GM18907 (cell line): ENCODE data around the gene ATP2A3.

Experiments used
- ATAC-seq: cut with Tn5 transposase; IDR thresholded peaks from one replicate; pipeline ENCODE4 v1.9.1; 2021; ENCODE audit warnings: mild to moderate bottlenecking, moderate library complexity; ENCODE audit not compliant: unreplicated experiment

ATP2A3 gene

DNA sequence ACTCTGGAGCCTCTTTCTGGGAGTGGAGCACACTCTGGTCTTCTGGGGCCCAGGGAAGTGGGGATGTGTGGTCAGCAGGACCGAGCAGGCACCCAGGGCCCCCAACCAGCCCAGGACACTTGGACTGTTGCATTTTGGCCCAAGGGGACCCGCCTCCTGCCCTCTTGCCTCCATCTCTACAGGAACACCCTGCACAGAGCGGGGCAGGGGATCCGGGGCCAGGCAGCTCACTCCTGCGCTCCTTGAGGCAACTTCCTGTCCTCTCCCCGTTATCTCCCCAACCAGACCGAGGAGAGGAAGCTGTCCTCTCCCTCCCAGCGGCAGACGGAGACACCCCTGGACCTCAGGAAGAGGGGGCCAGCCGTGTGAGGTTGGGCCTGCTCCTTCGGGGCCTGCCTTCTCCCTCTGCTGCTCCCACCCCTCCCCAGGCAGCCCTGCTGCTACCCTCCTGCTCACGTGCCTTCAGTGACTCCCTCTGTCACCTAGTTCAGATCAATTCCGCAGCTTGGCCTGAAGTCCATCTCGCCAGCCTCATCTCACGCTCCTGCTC is 10.0 kb upstream of the ATP2A3 start:
- no peak for ATAC-seq

- ATAC-seq: no peak
Observed at GRCh38 chr17:3973495-3974137, 9.4 kb upstream of the ATP2A3 start.

GRCh38 chr17:3972931-3973330 is 8.7 kb upstream of the ATP2A3 start:
- ATAC-seq: no peak

DNA sequence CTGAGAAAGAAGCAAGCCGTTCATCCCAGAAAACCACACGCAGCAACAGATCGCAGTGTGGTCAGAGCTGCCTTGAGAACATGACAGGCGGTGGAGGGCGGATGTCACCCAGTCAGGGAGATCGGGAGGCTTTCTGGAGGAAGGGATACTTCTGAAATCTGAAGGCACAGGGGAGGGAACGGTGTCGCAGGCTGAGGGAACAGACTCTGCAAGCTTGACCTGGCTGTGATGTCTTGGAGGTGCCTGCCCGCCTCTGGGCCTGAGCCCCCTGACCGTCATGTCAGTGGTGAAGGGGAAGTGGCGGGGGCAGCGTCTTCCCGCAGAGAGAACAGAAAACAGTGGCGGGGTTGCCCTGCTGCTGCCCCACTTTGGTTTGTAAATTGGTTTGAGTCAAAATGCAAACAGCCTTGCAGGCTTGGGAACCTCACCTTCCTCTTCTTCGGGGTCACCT is 8.1 kb upstream of the ATP2A3 start:
- no peak for ATAC-seq

DNA sequence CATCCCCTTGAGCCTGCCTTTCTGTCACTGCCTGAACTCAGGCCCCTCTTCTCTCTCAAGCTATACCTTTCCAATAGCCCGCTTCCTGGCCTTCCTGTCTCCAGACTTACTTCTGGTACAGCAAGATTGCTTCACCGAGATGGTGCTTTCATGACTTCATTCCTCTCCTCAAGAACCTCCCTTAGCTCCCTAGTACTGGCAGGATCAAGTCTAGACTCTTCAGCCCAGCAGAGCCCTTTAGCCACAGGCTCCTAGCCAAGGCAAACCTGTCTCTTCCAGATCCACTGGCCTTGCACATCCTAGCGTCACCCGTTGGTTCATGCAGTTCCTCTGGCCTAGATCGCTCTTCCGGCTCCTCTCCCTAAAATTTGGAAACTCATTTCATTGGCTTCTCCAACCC is 6.4 kb upstream of the ATP2A3 start:
- no peak for ATAC-seq

- ATAC-seq: no peak
Observed at GRCh38 chr17:3969963-3970362, 5.7 kb upstream of the ATP2A3 start.

- no peak for ATAC-seq
Observed at GRCh38 chr17:3968886-3969524, 4.8 kb upstream of the ATP2A3 start.

DNA sequence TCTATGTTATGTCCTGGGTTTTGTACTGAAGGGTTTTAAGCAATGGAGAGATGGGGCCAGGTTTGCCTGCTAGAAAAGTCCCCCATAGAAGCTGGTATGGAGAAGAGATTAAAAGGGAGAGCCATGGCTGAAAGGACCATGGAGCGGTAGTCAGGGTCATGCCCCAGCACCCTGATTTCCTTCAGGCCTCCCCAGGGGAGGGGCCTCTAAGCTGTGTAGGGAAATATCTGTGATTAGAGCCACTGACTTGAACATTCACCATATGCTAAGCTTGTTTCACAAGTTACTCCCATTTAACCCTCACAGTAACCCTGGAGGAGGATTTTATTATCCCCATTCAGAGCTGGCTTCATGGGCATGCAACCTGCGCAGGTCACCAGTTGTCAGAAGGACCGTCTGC is 3.8 kb upstream of the ATP2A3 start:
- ATAC-seq: no peak

- no peak for ATAC-seq
Observed at GRCh38 chr17:3966720-3967363, 2.6 kb upstream of the ATP2A3 start.

DNA sequence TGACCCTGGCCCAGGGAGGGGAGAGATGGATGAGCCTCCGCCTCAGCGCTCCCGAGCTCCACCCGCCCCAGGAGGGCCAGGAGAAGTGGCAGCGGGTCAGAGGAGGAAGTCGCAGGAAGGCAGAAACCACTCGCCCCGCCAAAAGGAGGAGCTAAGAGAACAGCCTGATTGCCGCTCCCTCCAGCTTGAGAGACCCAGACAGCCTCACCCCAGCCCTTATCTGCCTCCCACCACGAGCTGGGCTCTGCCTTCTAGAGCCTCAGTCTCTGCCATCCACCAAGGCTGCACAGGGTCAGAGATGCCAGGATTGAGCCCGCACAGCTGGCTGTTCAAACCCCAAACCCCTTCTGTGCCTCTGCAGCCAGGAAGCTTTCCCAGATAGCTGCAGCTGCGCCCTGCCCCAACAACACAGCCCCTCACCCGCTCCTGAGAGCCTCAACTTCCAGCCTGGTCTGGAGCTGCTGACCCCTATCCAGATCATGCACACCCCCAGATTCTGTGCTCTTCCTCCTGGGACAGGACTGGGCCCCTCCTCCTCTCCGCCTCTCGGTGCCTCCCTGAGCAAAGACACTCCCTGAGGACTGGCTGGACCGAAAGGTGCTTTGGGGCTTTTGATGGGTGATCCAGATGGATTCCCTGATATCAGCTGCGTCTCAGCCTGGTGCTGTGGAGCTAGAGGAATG is 1.0 kb upstream of the ATP2A3 start:
- ATAC-seq: no peak

- ATAC-seq: peak; percentile 25
Observed at GRCh38 chr17:3963237-3964201, 718 bp downstream of the ATP2A3 start.

DNA sequence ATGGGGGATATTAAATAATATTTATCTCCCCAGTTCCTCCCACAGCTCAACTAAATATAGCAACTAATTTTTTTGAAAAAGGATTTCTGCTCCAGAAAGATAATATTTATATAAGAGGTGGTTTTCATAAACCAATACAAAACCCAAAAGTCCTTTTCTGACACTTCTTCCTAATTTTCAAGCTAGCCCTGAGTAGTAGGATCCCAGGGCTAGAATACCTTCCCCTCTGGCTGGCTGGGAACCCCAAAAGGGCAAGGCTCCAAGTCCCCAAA is 1.3 kb downstream of the ATP2A3 start:
- ATAC-seq: no peak

- ATAC-seq: no peak
Observed at GRCh38 chr17:3962217-3962964, 1.8 kb downstream of the ATP2A3 start.

GRCh38 chr17:3961564-3962047 is 2.6 kb downstream of the ATP2A3 start:
- peak; percentile 31 for ATAC-seq

DNA sequence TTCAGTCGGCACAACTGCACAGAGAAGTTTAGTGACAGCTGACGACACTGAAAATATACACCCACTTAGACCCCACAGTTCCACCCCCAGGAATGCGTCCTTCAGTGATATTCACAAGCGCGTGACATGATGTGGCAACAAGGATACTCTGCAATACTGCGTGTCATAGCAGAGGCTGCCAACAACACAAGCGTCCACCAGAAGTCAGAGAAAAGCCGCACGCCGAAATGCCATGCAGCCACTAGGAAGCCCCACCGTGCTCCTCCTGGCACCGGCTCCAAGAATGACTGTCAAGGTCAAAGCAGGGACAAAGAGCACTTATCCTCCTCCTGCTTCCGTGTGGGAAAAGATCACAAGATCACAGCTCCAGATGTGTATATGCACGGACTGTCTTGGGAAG is 3.5 kb downstream of the ATP2A3 start:
- no peak for ATAC-seq

DNA sequence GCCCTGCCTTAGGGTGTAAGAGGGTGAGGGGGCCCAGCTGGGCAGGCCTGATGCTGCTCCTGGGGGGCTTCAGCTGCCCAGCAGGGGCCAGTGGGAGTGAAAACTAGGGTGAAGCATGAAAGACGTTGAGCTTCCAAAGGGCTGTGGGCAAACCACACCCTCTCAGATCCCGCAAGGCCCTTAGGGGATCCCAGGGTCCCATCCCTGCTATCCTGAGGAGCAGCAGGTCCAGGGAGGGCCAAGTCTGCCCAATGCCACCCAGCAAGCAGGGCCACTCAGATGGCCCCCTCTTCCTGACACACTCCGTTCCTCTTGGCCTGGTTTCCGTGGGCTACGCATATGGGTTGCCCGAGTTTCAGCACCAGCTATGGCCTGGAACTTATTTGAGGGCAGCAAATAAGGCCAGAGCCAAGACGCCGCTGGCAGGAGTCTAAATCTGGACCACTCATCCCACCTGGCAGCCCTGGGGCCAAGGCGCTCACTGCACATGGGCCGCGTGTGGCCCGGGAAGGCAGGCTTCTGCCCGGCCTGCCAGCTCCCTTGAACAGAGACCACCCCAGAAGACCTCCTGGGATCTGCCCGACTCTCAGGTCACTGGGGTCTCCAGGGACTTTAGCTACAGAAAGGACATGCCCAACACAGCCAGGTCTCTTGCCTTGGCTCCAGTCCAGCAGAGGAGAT is 4.2 kb downstream of the ATP2A3 start:
- no peak for ATAC-seq

DNA sequence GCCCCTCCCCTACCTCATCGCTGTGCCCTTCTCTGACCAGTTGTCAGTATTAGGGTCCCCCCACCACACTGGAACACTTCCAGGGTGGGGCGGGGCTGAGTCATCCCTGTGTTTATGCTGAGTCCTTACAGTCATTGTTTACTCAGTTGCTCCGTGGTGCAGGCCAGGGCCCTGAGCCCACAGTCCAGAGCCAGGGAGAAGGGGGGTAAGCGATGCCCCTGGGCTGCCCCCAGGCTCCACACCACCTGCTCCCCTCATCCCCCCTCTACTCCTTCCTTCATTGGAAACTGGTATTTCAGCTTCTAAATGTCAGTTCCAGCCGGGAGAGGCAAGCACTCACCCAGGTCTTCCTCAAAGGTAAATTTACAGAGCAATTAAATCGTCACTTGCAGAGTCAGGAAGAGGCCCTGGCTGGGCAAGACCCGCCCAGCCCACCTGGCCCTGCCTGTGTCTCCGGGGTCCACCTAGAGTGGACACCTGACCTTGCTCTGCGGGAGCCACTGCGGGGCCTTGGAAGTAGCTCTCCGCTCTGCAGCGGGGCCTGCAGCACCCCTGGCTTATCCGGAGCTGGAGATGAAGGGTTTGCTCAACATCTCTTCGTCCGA is 4.8 kb downstream of the ATP2A3 start:
- no peak for ATAC-seq

- ATAC-seq: no peak
Observed at GRCh38 chr17:3957735-3958599, 6.3 kb downstream of the ATP2A3 start.
